ENCODE results near the gene TRPM4.
A peak's percentile ranks its signal among the peaks of the same experiment; 100 is the strongest.
"Not testable (repeated sequence)": the region's sequence is repeated elsewhere in the genome, so short reads cannot be mapped to it uniquely, and the experiment has no call there.

The TRPM4 gene

DNA sequence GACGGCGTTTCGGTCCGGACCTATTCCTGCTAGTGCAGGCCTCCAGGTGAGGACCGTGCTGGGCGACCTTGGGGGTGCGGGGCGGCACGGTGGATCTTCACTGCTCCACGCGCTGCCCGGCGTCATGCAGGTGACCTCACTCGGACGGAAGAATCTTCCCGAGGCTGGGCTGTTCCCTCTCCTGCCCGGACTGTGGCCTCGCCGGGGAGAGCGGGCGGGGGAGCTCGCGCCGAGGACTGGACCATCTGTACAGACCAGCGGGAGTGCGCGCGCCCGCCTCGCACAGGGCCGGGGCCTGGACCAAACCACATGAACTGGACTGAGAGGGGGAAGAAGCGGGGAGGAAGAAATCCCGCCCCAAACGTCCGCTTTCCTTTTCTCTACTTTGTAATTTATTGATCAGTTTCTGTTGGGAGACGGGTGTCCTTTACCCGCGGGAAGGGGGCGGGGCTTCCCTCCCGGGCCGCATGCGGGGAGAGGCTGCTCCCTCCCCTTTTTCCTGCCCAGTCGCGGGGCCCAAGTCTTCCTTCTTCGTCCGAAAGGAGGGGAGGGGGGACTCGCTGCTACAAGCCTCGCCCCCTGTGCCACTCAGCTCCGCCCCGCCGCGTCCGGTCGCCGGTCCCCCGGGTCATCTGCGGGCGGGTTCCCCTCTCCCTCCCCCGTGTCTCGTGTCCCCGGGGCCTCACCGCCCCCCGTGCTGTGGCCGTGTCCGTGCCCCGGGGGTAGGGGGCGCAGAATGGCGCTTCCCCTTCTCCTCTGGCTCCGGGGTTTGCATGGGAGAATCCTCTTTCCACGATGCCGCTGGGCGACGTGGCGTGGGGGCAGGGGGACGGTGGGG is 7.3 kb upstream of the TRPM4 start:
- no peak for FAIRE-seq
- peak; percentile 49 for DNase-seq (ENCODE audit: low spot score)

DNA sequence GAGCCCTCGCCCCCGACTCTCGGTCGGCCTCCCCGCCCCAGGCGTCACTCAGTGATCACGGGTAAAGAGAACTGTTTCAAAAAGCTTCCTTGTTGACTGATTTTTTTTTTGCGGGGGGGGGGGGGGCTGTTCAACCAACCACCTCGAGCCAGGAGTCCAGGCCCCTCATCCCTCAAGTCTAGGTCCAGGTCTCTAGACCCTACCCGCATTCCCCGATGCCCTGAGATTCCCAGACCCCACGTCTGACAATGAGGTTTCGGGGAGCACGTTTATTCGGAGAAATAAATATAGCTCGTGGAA is 6.7 kb upstream of the TRPM4 start:
- FAIRE-seq (no peak), DNase-seq (ENCODE audit: low spot score) (no peak)

DNA sequence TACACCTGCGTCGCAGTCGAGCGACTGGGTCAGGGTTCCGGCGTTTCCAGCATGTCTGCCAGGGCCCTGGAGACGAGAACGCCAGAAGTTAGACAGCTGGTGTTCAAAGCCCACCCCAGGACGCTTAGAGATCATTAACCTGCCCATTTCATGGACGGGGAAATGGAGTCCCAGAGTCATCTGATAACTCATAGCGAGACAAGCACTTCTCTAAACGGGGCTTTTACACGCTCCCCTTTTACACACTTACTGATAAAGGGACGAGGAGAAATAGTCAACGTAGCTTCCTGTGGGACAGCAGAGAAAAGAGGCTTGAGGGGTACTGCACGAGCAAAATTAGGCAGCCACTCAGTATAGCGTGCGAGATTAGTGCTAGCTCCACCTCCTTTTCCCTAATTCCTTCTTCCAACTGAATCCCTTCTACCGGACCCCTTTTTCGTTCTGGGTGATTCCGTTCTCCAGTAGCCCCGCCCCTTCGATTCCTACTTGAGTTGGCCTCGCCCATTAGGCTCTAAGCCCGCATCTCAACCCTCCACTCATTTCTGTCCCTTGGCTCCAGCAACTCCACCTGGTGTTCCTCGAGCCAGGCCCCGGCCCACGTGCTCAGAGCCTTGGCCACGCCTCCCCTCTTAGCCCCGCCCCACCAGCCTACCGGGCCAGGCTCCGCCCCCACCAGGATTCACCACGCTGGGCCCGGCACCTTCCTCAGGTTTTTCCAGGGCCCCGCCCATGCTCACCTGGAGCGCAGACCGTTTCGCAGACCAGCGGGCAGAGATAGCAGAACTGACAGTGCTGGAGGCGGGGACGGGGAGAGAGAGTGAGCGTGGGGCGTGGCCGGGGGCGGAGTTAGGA is 6.1 kb upstream of the TRPM4 start:
- FAIRE-seq: no peak
- peak; percentile 3 for DNase-seq (ENCODE audit: low spot score)

DNA sequence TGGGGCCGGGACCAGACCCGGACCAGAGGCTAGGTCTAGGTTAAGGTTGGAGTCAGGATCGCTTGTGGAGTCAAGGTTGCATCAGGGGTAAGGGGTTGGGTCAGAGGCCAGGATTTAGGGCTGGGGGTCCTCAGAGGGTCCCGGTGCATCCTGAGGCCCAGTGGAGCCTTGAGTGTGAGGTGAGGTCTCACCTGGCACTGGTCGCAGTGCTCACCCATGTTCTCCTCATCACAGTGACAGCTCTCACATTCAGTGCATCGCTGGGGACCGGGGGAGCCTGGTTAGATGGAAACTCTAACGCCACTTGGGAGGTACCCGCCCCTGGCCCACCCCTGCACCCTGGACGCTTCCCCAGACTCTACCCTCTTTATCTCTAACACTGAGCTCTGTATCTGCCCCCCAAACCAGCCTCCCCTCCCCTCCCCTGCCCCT is 5.5 kb upstream of the TRPM4 start:
- DNase-seq (ENCODE audit: low spot score): no peak
- FAIRE-seq: no peak

DNA sequence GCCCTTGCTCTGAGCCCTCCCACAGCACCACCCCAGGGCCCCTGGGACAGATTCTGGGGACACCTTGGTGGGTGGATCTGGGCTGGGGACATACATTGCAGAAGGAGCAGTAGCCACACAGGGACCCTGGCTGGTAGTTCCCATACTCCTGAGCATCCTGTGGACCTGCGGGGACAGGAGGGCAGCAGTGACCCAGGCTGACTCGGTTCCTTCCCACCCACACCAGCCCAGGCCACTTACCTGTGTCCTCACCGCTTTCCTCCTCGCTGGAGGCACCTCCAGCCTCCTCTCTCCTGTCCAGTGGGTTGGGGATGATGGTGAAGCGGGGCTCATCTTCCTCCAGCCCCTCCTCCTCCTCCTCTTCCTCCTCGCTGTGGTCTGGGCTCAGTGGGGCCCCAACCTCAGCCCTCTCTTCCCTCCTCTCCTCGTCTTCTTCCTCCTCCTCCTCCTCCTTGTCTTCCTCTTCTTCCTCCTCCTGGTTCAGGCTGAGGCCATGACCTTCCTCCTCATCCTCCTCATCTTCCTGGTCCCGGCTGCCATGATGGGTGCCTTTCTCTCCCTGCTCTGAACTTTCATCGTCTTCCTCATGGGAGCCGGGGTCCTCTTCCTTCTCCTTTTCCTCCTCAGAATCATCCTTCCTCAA is 4.3 kb upstream of the TRPM4 start:
- FAIRE-seq: no peak
- no peak for DNase-seq (ENCODE audit: low spot score)

DNA sequence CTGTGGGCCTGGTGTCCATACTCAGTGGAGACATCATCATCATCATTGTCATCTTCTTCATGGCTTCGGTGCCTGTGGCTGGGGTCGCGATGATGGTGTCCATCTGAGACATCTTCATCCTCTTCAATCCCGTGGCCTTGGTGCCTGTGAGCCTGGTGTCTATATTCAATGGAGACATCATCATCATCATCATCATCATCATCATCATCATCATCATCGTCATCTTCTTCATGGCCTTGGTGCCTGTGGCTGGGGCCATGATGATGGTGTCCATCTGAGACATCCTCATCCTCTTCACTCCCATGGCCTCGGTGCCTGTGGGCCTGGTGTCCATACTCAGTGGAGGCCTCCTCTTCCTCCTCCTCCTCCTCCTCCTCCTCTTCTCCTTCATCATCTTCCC is 3.3 kb upstream of the TRPM4 start:
- no peak for FAIRE-seq
- no peak for DNase-seq (ENCODE audit: low spot score)

DNA sequence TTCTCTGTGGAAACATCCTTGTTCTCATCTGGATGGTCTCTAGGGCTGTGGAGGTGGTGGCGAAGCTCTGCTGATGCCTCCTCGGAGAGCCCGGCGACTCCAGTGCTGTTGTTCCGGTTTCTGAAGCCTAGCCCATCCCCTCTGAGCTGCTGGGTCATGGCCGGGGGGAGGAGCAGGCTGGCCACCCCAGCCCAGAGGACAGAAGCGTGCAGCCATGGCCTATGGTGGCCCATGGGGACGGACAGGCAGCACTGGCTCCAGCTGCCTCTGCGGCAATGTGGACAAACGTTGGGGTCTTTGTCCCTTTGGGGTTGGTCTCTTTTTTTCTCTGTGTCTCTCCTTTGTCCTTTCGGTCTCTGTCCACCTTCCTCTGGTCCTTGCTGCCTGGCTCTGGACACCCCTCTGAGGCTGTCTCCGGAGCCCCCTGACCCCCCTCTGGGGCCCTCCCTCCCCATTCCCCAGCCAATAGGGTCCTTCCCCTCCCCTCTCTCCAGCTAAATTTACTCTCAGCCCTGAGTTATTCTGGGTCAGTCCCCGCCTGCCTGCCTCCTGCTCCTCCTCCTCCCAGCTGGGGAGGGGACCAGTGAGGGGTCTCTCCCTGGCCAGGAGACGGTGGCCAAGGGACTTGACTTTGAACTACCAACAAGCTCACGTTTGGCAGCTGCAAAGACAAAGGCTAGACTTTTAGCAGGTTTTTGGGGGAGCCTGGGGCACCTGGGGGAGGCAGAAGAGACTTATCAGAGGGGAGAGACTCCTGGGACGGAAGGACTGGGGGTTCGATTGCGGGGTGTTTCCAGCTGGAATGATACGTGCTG is 2.4 kb upstream of the TRPM4 start, which contains the start of gene HRC:
TSS of gene HRC (minus strand) at position 392 of the 815 bp plus-strand sequence. CDS start at position 233, 159 bp downstream.
- FAIRE-seq (no peak), DNase-seq (ENCODE audit: low spot score) (no peak)

DNA sequence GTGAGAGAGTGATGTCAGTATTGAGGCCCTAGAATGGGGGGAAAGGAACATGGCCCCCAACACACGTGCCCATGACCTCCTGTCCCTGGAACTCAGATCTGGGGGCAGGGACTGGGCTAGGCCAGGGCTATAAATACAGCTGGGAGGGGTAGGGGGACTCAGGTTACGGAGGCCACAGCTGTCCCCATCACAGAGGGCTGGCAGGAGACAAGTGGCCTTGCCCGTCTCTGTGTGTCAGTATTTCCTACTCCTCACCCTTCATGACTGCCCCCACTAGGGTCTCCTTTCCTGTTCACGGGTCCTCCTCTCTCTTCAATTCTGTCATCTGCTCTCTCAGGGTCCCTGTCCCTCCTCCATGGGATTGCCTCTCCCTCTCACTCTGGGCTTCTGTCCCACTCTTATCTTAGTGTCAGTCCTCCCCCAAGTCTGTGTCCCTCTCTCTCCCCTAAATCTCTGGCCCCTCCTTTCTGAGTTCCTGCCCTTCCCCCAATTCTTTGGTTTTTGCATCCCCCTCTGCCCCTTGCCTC is 1.7 kb upstream of the TRPM4 start:
- FAIRE-seq (no peak), DNase-seq (ENCODE audit: low spot score) (no peak)

DNA sequence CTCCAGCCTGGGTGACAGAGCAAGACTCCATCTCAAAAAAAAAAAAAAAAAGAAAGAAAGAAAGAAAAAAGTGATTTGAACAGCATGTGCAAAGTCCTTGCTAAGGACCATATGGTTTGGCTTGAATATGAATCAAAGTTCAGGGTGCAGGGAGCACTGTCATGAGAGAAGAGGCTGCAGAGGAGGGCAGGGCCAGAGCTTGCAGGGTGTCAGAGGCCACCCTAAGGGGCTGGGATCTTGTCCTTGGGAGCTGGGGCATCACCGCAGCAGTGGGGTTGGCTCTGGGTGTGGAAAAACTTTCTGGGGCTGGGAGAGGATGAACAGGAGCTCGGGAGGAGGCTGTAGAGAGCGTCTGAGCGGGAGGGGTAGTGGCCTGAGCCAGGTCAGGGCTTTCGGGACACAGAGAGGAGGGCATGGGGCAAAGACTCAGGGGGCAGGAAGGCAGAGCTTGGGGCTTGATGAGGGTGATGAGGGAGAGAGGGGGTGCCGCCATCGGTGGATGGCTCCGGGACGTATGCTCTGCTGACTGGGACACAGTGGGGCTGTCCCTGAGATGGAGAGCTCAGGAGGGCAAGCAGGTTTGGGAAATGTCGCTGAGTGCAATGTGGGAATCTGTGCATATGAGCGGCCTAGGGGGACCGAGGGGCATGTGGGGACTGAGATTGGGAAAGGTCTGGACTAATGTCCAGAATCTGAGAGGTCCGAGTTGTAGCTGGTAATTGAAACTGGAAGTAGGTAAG is 3.0 kb downstream of the TRPM4 start:
- FAIRE-seq (no peak), DNase-seq (ENCODE audit: low spot score) (no peak)

DNA sequence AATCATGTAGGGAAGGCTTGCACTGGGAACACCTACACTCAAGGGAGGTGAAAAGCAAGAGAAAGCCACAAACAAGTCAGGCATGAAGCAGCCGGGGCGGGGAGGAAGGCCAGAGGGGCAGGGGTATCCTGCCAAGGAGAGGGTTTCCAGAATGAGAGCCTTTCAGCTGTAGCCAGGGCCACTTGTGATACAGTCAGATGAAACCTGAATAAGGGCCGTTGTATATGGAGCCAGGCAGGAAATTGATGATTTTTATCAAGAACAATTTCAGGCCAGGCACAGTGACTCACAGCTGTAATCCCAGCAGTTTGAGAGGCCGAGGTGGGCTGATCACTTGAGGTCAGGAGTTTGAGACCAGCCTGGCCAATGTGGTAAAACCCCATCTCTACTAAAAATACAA is 4.4 kb downstream of the TRPM4 start:
- DNase-seq (ENCODE audit: low spot score): no peak
- FAIRE-seq: no peak

DNA sequence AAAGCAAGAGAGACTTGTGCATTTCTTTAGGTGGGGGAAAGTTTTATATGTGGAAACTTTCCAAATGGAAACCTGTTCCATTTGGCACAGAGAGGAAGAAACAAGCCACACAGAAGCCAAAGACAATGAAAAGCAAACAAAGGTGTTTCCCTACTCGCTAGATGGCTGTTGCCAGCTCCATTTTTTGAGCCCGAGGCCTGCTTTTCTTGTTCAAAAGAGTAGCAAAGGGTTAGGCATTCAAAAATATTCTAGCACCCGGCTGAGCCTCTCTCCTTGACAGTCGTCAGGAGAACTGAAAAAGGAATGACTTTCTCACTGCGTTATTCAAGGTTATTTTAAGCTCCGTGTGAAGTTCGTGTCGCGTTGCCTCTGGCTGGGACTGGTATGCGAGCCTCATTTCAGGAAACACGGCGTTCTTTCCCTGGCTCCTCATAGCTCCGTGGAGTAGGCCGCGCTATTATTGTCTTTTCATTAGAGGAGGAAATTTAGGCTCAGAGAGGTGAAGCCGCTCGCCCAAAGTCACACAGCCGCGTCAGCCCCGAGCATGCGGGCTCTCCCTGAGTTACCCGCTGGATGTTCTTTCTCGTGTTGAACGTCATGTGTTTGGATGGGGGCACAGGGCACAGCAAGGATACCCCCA is 7.6 kb downstream of the TRPM4 start:
- FAIRE-seq: no peak
- no peak for DNase-seq (ENCODE audit: low spot score)

DNA sequence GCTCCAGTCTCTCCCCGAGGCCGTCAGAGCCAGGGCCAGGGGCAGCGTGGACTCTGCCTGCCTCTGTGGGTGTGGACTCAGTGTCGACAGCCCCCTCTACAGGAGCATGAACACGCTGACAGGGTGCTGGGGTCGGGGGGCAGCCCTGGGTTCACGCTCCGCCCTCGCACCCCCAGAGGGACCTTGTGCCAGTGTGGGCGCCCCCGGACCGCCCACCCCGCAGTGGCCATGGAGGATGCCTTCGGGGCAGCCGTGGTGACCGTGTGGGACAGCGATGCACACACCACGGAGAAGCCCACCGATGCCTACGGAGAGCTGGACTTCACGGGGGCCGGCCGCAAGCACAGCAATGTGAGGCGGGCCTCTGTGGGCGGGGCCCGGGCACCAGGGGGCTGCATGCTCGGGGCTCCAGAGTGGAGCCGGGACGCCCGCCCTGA is 8.3 kb downstream of the TRPM4 start:
- FAIRE-seq (no peak), DNase-seq (ENCODE audit: low spot score) (no peak)

DNA sequence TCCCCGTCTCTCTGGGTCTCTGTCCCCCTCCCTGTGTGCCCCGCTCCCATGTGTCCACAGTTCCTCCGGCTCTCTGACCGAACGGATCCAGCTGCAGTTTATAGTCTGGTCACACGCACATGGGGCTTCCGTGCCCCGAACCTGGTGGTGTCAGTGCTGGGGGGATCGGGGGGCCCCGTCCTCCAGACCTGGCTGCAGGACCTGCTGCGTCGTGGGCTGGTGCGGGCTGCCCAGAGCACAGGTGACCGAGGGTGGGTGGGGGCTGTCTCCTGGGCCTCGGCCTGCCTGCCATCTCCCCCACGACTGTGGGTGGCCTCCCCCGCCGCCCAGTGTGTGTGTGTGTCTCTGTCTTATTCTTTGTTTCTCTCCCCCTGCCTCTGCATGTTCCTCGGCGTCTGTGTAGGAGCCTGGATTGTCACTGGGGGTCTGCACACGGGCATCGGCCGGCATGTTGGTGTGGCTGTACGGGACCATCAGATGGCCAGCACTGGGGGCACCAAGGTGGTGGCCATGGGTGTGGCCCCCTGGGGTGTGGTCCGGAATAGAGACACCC is 10.3 kb downstream of the TRPM4 start:
- no peak for FAIRE-seq

DNA sequence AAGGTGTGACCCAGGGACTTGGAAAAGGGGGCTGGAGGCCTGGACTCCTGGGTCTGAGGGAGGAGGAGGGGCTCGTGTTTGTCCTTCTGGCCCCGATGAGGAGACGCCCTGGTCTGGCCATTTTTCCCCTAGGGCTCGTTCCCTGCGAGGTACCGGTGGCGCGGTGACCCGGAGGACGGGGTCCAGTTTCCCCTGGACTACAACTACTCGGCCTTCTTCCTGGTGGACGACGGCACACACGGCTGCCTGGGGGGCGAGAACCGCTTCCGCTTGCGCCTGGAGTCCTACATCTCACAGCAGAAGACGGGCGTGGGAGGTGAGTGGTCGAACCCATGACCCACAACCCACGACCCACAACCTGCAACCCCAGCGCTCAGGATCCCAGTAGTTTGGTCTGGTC is 10.8 kb downstream of the TRPM4 start:
- DNase-seq (ENCODE audit: low spot score) (no peak), FAIRE-seq (no peak)

More for the DNA sequence above, 10.3 kb downstream of the TRPM4 start:
- no peak for DNase-seq (ENCODE audit: low spot score)

DNA sequence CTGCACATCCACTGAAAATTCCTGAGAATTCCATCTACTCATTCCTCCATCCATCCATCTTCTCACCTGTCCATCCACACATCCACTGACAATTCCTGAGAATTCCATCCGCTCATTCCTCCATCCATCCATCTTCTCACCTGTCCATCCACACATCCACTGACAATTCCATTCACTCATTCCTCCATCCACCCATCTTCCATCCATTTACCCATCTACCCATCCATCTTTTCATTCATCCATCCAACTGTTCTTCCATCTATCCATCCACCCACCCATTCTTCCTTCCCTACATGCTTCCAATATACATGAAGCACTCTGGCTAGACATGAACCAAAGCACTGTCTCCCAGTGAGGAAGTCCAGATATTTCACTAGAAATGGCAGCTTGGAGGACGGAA is 15.6 kb downstream of the TRPM4 start:
- FAIRE-seq (no peak), DNase-seq (ENCODE audit: low spot score) (no peak)

DNA sequence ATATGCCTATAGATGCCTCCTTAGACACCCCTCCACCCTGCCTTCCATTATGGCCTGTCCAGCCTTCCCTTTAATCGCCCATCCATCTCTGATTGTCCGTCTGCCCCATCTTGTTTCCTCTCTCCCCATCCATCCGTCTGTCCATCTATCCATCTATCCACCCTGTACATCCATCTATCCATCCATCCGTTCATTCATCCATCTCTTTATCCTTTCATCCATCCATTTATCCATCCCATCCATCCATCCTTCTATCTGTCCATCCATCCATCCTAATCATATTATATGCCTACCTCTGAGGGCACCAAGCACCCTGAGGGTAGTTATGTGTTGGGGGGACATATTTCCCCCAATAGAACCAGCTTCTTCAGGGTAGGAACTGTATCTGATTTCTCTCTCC is 23.1 kb downstream of the TRPM4 start:
- DNase-seq (ENCODE audit: low spot score) (no peak), FAIRE-seq (no peak)

DNA sequence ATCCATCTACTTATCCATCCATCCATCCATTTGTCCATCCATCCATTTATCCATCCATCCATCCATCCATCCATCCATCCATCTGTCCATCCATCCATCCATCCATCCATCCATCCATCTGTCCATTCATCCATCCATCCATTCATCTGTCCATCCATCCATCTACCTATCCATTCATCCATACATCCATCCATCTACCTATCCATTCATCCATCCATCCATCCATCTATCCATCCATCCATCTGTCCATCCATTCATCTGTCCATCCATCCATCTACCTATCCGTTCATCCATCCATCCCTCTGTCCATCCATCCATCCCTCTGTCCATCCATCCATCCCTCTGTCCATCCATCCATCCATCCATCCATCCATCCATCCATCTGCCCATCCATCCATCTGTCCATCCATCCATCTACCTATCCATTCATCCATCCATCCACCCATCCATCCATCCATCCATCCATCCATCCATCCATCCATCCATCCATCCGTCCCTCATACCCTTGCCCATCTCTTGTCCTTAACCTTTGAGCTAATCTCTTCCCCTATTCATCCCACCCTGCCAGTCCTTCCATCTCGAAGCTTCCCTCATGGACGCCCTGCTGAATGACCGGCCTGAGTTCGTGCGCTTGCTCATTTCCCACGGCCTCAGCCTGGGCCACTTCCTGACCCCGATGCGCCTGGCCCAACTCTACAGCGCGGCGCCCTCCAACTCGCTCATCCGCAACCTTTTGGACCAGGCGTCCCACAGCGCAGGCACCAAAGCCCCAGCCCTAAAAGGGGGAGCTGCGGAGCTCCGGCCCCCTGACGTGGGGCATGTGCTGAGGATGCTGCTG is 24.6 kb downstream of the TRPM4 start:
- not testable (repeated sequence) for FAIRE-seq; DNase-seq (ENCODE audit: low spot score)

DNA sequence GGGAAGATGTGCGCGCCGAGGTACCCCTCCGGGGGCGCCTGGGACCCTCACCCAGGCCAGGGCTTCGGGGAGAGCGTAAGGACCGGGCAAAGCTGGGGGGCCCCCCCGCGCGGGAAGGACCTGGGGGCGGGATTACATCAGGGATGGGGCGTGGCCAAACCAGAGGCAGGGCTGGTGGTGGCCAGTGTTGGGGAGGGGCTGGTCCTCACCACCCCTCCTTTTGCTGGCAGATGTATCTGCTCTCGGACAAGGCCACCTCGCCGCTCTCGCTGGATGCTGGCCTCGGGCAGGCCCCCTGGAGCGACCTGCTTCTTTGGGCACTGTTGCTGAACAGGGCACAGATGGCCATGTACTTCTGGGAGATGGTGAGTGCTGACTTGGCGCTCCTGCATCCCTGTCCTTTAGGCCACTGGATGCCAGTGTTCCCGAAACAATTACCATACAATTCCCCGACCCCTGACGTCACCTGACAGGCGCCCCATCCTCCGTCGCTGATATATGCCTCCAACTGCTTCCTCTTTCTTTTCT is 25.3 kb downstream of the TRPM4 start:
- FAIRE-seq (no peak), DNase-seq (ENCODE audit: low spot score) (no peak)

Data from RCC 7860 (cell line).